B cell (primary cell): ENCODE results near the gene OBP2B. TPM values are rescaled to one million over a fixed set of nuclear protein-coding genes. Genes with fewer than 3 reads are reported as not detected.
"Not testable (repeated sequence)": the region's sequence is repeated elsewhere in the genome, so short reads cannot be mapped to it uniquely, and the experiment has no call there.

ENCODE experiments used
- ATAC-seq: fragments of 200-7000 bp; cut with Tn5 transposase; one replicate; pipeline ENCODE4 v1.10.0; 2021; ENCODE audit warnings: low read depth, mild to moderate bottlenecking, moderate number of reproducible peaks, moderate library complexity
- CTCF ChIA-PET: fragments of 350-600 bp; sonication (Branson Sonifier 250); formaldehyde crosslinking; loops from one replicate; lab custom pipeline; 2021; ENCODE audit warnings: antibody characterized with exemption, inconsistent platforms; lab: Charles Lee
- POLR2A ChIA-PET: fragments of 350-600 bp; sonication (Branson Sonifier 250); formaldehyde crosslinking; loops from one replicate; lab custom pipeline; 2021; ENCODE audit warnings: antibody characterized with exemption; lab: Charles Lee
- DNase-seq: peaks from one replicate; pipeline ENCODE4 v3.0.0; 2013
- H2AFZ ChIP-seq: 2 replicates; pipeline ENCODE4 v1.6.1; 2012; ENCODE audit warnings: mild to moderate bottlenecking, low read depth, low read length; ENCODE audit not compliant: insufficient read depth, poor library complexity, severe bottlenecking
- H3K27ac ChIP-seq, 2 donors: 1 replicate in 1 of 2; 2 replicates in 1 of 2; pipeline ENCODE4 v1.5.1; 2012 to 2013; ENCODE audit warnings: low read length in 2 of 2, mild to moderate bottlenecking in 2 of 2, moderate library complexity in 1 of 2
- H3K27me3 ChIP-seq, 4 experiments: fragments of 200-600 bp in 1 of 4; sonication (generic) in 1 of 4; replicated peaks in 1 of 4; 1 replicate in 2 of 4; 2 replicates in 2 of 4; pipeline versions ENCODE4 v1.6.1 to v1.7.0; 2013 to 2016; ENCODE audit warnings: low read length in 3 of 4, mild to moderate bottlenecking in 2 of 4, mixed read lengths in 1 of 4, moderate library complexity in 1 of 4; ENCODE audit not compliant: insufficient read depth in 4 of 4, control insufficient read depth in 3 of 4; ENCODE audit errors: control extremely low read depth in 1 of 4
- H3K36me3 ChIP-seq, 2 experiments: replicated peaks in 1 of 2; 1 replicate in 1 of 2; 2 replicates in 1 of 2; pipeline versions ENCODE4 v1.6.1 to v1.7.1; 2013; ENCODE audit warnings: low read length in 1 of 2; ENCODE audit not compliant: insufficient read depth in 2 of 2, control insufficient read depth in 1 of 2; ENCODE audit errors: control extremely low read depth in 1 of 2, extremely low read depth in 1 of 2
- H3K4me1 ChIP-seq, 2 donors: fragments of 200-600 bp in 1 of 2; sonication (generic) in 1 of 2; 1 replicate in 1 of 2; 2 replicates in 1 of 2; pipeline versions ENCODE4 v1.5.1 to v1.6.1; 2013 to 2017; ENCODE audit warnings: low read length in 2 of 2; ENCODE audit not compliant: control insufficient read depth in 2 of 2, insufficient read depth in 2 of 2
- H3K4me2 ChIP-seq: replicated peaks from 2 replicates; pipeline ENCODE3; 2012; ENCODE audit warnings: mild to moderate bottlenecking, low read depth, low read length; ENCODE audit not compliant: poor library complexity, severe bottlenecking
- H3K4me3 ChIP-seq, 5 experiments: fragments of 200-600 bp in 1 of 5; sonication (generic) in 1 of 5; 1 replicate in 3 of 5; 2 replicates in 2 of 5; pipeline versions ENCODE4 v1.5.1 to v1.7.0; 2011 to 2016; ENCODE audit warnings: low read length in 4 of 5, mild to moderate bottlenecking in 4 of 5, low read depth in 2 of 5, control low read depth in 1 of 5, moderate library complexity in 1 of 5; ENCODE audit not compliant: insufficient read depth in 1 of 5; ENCODE audit errors: control extremely low read depth in 1 of 5, extremely low read depth in 1 of 5
- H3K79me2 ChIP-seq: fragments of 200-600 bp; sonication (generic); one replicate; pipeline ENCODE4 v1.6.0; 2016; ENCODE audit warnings: low read length; ENCODE audit not compliant: control insufficient read depth, insufficient read depth
- H3K9ac ChIP-seq: fragments of 200-600 bp; sonication (generic); 2 replicates; pipeline ENCODE4 v1.6.1; 2017; ENCODE audit warnings: mild to moderate bottlenecking, low read length, moderate library complexity
- H3K9me3 ChIP-seq, 3 donors: one replicate each; pipeline versions ENCODE4 v1.6.1 to v1.7.1; 2013; ENCODE audit warnings: low read length in 2 of 3; ENCODE audit not compliant: control insufficient read depth in 2 of 3, insufficient read depth in 1 of 3; ENCODE audit errors: control extremely low read depth in 1 of 3
- H4K20me1 ChIP-seq: 2 replicates; pipeline ENCODE4 v1.6.0; 2012; ENCODE audit warnings: mild to moderate bottlenecking, low read length; ENCODE audit not compliant: insufficient read depth, control insufficient read depth, poor library complexity, severe bottlenecking
- H3K27ac Mint-ChIP-seq: one replicate; pipeline ENCODE4 v1.8.0; 2021; ENCODE audit warnings: mixed read lengths
- H3K27me3 Mint-ChIP-seq: one replicate; pipeline ENCODE4 v1.8.0; 2021; ENCODE audit warnings: mixed read lengths
- H3K4me1 Mint-ChIP-seq: one replicate; pipeline ENCODE4 v1.8.0; 2021; ENCODE audit warnings: mixed read lengths
- H3K4me3 Mint-ChIP-seq: one replicate; pipeline ENCODE4 v1.8.0; 2021; ENCODE audit warnings: mixed read lengths
- H3K9me3 Mint-ChIP-seq: one replicate; pipeline ENCODE4 v1.8.0; 2022; ENCODE audit warnings: mixed read lengths; ENCODE audit not compliant: insufficient read depth
- EZH2 ChIP-seq: IDR thresholded peaks from 2 replicates; pipeline ENCODE4 v1.6.1; 2012; ENCODE audit warnings: borderline replicate concordance, low read depth, mild to moderate bottlenecking, moderate library complexity, low read length; ENCODE audit not compliant: insufficient read depth, poor library complexity, severe bottlenecking
- WGBS: methylation state at CpG from one replicate; pipeline ENCODE4 v1.1.5; 2013; ENCODE audit warnings: missing lambda C conversion rate; ENCODE audit not compliant: insufficient coverage; 5-methylcytosine and 5-hydroxymethylcytosine counted together
- intact Hi-C: fragments of 100-400 bp; cut with micrococcal nuclease; formaldehyde crosslinking; loops from one replicate; pipeline ENCODE4 v1.10.0; 2022
- polyA plus RNA-seq: library from polyadenylated mRNA; depleted of rRNA; stranded (reverse); fragments of >200 nt; gene quantifications from 2 replicates; pipeline ENCODE4 v1.2.3, GENCODE V29; 2012
- total RNA-seq, 2 donors: library from RNA; stranded (reverse); fragments of 120-200 nt in 1 of 2; gene quantifications; 1 replicate in 1 of 2; 2 replicates in 1 of 2; pipeline versions ENCODE4 v1.2.3 to v1.2.4, GENCODE V29; 2013 to 2022
- TF ChIP-seq, protein P1 (sequence below): fragments of 200-600 bp; IDR thresholded peaks from one replicate; pipeline ENCODE4 v1.8.0; 2022; ENCODE audit warnings: antibody characterized with exemption, mild to moderate bottlenecking

OBP2B gene
- total and polyA plus RNA-seq, 2 donors (not counting 1 experiment from before 2014, with no cell fraction given) = not detected

DNA sequence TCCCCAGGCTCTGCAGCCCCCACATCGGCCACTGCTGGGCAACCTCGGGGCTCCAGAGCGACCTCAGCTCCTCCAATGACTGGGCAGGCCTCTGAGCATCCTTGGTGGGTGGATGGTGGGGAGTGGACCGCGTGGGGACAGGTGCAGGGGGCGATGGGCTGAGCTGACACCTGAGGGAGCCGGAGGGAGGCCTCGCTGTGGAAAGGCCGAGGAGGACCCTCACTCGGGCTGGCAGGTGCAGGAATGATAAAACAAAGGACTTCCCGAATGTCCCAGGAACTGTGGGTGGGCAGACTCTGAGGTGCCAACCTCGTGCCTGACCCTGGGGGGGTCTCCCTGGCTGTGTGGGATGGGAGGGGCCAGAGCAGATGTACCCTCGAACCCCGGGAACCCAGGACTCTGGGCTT lies 3.6 kb downstream of the OBP2B start:
- H3K9me3 ChIP-seq, H3K4me2 ChIP-seq, H2AFZ ChIP-seq, H3K4me3 Mint-ChIP-seq, ATAC-seq, H3K36me3 ChIP-seq, H3K79me2 ChIP-seq, H3K4me1 ChIP-seq, H3K27me3 ChIP-seq, DNase-seq, H4K20me1 ChIP-seq, H3K4me3 ChIP-seq, H3K27me3 Mint-ChIP-seq, H3K27ac Mint-ChIP-seq, H3K9me3 Mint-ChIP-seq, POLR2A ChIA-PET, H3K27ac ChIP-seq, H3K9ac ChIP-seq, CTCF ChIA-PET, intact Hi-C loops, H3K4me1 Mint-ChIP-seq: not testable (repeated sequence)
- WGBS = 86% methylated on average over 10 of the region's 14 CpGs

DNA sequence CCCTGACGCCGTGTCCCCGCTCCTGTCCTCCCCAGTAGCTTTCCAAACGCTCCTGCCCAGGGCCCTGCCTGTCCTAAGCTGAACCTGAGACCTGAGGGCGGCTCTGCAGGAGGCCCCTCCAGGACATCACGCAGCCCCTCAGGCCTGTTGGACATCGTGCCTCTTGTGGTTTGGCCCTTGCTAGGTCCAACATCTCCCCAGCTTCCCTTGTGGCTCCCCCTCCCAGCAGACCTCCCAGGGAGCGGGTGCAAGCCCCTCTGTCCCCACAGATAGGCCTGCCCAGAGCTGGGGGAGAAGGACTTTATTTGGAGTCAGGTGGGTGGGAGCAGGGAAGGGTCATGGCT lies 4.1 kb downstream of the OBP2B start:
- no peaks in the 10 kb centered on the region for H3K36me3 ChIP-seq
- ATAC-seq (no peak), DNase-seq (no peak)
- CTCF ChIA-PET = no interaction called here
- no peak overlapping the region for H3K4me3 ChIP-seq
- H2AFZ ChIP-seq = no peak overlapping the region
- 81% methylated on average over 7 of the region's 8 CpGs for WGBS
- peaks cover 0 to 3% (median 0%) of the 10 kb centered on the region in 4 experiments for H3K27me3 ChIP-seq
- H3K79me2 ChIP-seq = no peaks in the 10 kb centered on the region
- POLR2A ChIA-PET = no interaction called here
- H3K9ac ChIP-seq = no peak overlapping the region
- H3K4me1 Mint-ChIP-seq = peaks cover 2% of the 10 kb centered on the region
- no peak overlapping the region for H3K27ac ChIP-seq
- no peaks in the 10 kb centered on the region for H3K9me3 Mint-ChIP-seq
- H4K20me1 ChIP-seq = no peaks in the 10 kb centered on the region
- no peaks in the 10 kb centered on the region for H3K4me1 ChIP-seq
- no peak overlapping the region for H3K4me3 Mint-ChIP-seq
- H3K9me3 ChIP-seq = peaks cover 0 to 10% (median 0%) of the 10 kb centered on the region in 3 donors
- no peak overlapping the region for H3K27ac Mint-ChIP-seq
- H3K27me3 Mint-ChIP-seq = peaks cover 3% of the 10 kb centered on the region
- no peak overlapping the region for H3K4me2 ChIP-seq
- TF ChIP-seq, protein P1, sequence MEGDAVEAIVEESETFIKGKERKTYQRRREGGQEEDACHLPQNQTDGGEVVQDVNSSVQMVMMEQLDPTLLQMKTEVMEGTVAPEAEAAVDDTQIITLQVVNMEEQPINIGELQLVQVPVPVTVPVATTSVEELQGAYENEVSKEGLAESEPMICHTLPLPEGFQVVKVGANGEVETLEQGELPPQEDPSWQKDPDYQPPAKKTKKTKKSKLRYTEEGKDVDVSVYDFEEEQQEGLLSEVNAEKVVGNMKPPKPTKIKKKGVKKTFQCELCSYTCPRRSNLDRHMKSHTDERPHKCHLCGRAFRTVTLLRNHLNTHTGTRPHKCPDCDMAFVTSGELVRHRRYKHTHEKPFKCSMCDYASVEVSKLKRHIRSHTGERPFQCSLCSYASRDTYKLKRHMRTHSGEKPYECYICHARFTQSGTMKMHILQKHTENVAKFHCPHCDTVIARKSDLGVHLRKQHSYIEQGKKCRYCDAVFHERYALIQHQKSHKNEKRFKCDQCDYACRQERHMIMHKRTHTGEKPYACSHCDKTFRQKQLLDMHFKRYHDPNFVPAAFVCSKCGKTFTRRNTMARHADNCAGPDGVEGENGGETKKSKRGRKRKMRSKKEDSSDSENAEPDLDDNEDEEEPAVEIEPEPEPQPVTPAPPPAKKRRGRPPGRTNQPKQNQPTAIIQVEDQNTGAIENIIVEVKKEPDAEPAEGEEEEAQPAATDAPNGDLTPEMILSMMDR = no peak
- TF ChIP-seq EZH2 = no peak
- intact Hi-C loops = no loop called here
